Prostate gland (tissue), 2 donors: ENCODE results near the gene PIEZO2.

Source experiments
- POLR2AphosphoS5 ChIP-seq: sonication (generic); formaldehyde crosslinking; IDR thresholded peaks from one replicate; pipeline ENCODE4 v1.6.1; 2017; ENCODE audit warnings: antibody characterized with exemption
- TF ChIP-seq, protein P1 (sequence below), 4 experiments: fragments of 200-600 bp in 2 of 4; fragments of 450-650 bp in 2 of 4; sonication (generic) in 2 of 4; IDR thresholded peaks; 1 replicate in 3 of 4; 2 replicates in 1 of 4; pipeline ENCODE4 v1.5.1; 2016 to 2019; ENCODE audit warnings: antibody characterized with exemption in 4 of 4, mild to moderate bottlenecking in 2 of 4, moderate library complexity in 2 of 4

DNA sequence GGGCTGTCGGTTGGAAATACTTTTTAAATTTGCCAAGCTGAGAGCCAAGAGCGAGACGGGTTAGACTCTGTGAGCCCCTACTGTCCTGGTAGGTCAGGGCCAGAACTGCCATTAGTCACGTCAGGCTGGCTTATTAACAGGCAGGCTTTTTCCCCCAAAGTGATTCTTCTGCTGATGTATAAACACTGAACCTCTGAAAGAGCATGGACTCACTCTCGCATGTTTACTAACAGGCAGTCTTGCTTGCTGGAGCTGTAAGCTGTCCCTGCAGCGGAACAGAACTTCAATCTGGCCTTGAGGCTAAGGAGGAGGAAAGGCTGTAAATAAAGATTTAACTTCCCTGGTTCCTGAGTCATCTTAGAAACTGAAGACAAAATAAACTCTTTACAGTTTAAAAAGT, 288.4 kb downstream of the PIEZO2 start:
- TF ChIP-seq, protein P1, sequence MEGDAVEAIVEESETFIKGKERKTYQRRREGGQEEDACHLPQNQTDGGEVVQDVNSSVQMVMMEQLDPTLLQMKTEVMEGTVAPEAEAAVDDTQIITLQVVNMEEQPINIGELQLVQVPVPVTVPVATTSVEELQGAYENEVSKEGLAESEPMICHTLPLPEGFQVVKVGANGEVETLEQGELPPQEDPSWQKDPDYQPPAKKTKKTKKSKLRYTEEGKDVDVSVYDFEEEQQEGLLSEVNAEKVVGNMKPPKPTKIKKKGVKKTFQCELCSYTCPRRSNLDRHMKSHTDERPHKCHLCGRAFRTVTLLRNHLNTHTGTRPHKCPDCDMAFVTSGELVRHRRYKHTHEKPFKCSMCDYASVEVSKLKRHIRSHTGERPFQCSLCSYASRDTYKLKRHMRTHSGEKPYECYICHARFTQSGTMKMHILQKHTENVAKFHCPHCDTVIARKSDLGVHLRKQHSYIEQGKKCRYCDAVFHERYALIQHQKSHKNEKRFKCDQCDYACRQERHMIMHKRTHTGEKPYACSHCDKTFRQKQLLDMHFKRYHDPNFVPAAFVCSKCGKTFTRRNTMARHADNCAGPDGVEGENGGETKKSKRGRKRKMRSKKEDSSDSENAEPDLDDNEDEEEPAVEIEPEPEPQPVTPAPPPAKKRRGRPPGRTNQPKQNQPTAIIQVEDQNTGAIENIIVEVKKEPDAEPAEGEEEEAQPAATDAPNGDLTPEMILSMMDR (IDR thresholded peaks at IDR 0.05) = no peak
- TF ChIP-seq POLR2AphosphoS5 = no peak
